ENCODE data around the gene MACF1.
"Not testable (repeated sequence)": the region's sequence is repeated elsewhere in the genome, so short reads cannot be mapped to it uniquely, and the experiment has no call there.

MACF1 gene

GRCh38 chr1:39446986-39447567, 242.6 kb downstream of the MACF1 start:
- Mint-ChIP-seq H3K9me3 (no peaks in the 10 kb centered on the region), H3K4me1 (no peaks in the 10 kb centered on the region), H3K27ac (no peak overlapping the region)

GRCh38 chr1:39450041-39450440, 245.5 kb downstream of the MACF1 start:
- peaks cover 86% of the 10 kb centered on the region for H3K36me3 Mint-ChIP-seq (ENCODE audit: low read depth)
- H3K27ac Mint-ChIP-seq; H3K4me3 Mint-ChIP-seq; H3K9me3 Mint-ChIP-seq; H3K4me1 Mint-ChIP-seq; H3K27me3 Mint-ChIP-seq (ENCODE audit: low read depth): not testable (repeated sequence)

More at GRCh38 chr1:39446986-39447567, 242.6 kb downstream of the MACF1 start:
- TF ChIP-seq CTCF (IDR thresholded peaks at IDR 0.05; ENCODE audit: unreplicated experiment in 3 of 3), result no peak
- H3K36me3 Mint-ChIP-seq (ENCODE audit: low read depth), result peaks cover 85% of the 10 kb centered on the region
- H3K4me3 Mint-ChIP-seq, result no peak overlapping the region
- H3K27me3 Mint-ChIP-seq (ENCODE audit: low read depth), result no peaks in the 10 kb centered on the region

GRCh38 chr1:39450956-39451606, 246.6 kb downstream of the MACF1 start:
- Mint-ChIP-seq H3K9me3 (no peaks in the 10 kb centered on the region), H3K36me3 (ENCODE audit: low read depth) (peaks cover 87% of the 10 kb centered on the region), H3K27ac (no peak overlapping the region), H3K4me1 (no peaks in the 10 kb centered on the region), H3K4me3 (no peak overlapping the region), H3K27me3 (ENCODE audit: low read depth) (no peaks in the 10 kb centered on the region)
- no peak for TF ChIP-seq CTCF (IDR thresholded peaks at IDR 0.05; ENCODE audit: unreplicated experiment in 3 of 3)

GRCh38 chr1:39452081-39452480, 247.6 kb downstream of the MACF1 start:
- no peak overlapping the region for H3K4me3 Mint-ChIP-seq
- peaks cover 89% of the 10 kb centered on the region for H3K36me3 Mint-ChIP-seq (ENCODE audit: low read depth)
- H3K27ac Mint-ChIP-seq, result no peak overlapping the region

GRCh38 chr1:39452540-39452939, 248.0 kb downstream of the MACF1 start:
- TF ChIP-seq CTCF (IDR thresholded peaks at IDR 0.05; ENCODE audit: unreplicated experiment in 3 of 3), result no peak
- Mint-ChIP-seq H3K27me3 (ENCODE audit: low read depth) (no peaks in the 10 kb centered on the region), H3K9me3 (no peaks in the 10 kb centered on the region), H3K36me3 (ENCODE audit: low read depth) (peaks cover 89% of the 10 kb centered on the region), H3K4me1 (no peaks in the 10 kb centered on the region), H3K27ac (no peak overlapping the region), H3K4me3 (no peak overlapping the region)

More at GRCh38 chr1:39452081-39452480, 247.6 kb downstream of the MACF1 start:
- Mint-ChIP-seq H3K4me1 (no peaks in the 10 kb centered on the region), H3K9me3 (no peaks in the 10 kb centered on the region), H3K27me3 (ENCODE audit: low read depth) (no peaks in the 10 kb centered on the region)
- TF ChIP-seq CTCF (IDR thresholded peaks at IDR 0.05; ENCODE audit: unreplicated experiment in 3 of 3), result no peak

GRCh38 chr1:39453603-39454002, 249.1 kb downstream of the MACF1 start:
- no peak for TF ChIP-seq CTCF (IDR thresholded peaks at IDR 0.05; ENCODE audit: unreplicated experiment in 3 of 3)
- Mint-ChIP-seq H3K27ac (no peak overlapping the region), H3K27me3 (ENCODE audit: low read depth) (no peaks in the 10 kb centered on the region), H3K4me3 (no peak overlapping the region), H3K36me3 (ENCODE audit: low read depth) (peaks cover 90% of the 10 kb centered on the region), H3K4me1 (no peaks in the 10 kb centered on the region), H3K9me3 (no peaks in the 10 kb centered on the region)
